AG09319 (cell line): ENCODE measurements around the gene FBP2.
"Not testable (repeated sequence)": the region's sequence is repeated elsewhere in the genome, so short reads cannot be mapped to it uniquely, and the experiment has no call there.

ENCODE experiments used
- DNase-seq: peaks from one replicate; pipeline ENCODE4 v3.0.0-alpha.2; 2010; ENCODE audit warnings: low read depth; ENCODE audit errors: extremely low read depth
- TF ChIP-seq, protein P1 (sequence below): IDR thresholded peaks from 2 replicates; pipeline ENCODE4 v1.5.1; 2011; ENCODE audit warnings: low read depth, mild to moderate bottlenecking, inconsistent platforms, low read length, moderate library complexity

Gene FBP2

DNA sequence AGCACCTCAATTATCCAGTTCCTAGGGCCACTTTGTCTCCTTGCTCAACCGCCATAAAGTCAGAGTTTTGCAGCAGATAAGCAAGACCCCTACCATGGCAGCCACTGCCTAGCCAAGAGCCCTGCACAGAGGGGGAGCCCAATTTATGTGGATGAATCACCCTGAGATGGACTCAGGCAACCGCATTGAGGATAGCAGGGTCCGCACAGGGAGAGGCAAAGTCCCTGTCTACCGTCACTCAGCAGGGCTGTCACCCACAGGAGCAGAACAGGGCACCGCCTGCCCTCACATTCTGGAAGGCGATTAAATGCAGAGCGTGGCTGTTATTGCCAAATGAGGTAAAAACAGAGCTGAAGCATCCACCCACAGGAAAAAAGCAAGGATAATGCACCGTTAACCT, 1.7 kb downstream of the FBP2 start:
- TF ChIP-seq, protein P1, sequence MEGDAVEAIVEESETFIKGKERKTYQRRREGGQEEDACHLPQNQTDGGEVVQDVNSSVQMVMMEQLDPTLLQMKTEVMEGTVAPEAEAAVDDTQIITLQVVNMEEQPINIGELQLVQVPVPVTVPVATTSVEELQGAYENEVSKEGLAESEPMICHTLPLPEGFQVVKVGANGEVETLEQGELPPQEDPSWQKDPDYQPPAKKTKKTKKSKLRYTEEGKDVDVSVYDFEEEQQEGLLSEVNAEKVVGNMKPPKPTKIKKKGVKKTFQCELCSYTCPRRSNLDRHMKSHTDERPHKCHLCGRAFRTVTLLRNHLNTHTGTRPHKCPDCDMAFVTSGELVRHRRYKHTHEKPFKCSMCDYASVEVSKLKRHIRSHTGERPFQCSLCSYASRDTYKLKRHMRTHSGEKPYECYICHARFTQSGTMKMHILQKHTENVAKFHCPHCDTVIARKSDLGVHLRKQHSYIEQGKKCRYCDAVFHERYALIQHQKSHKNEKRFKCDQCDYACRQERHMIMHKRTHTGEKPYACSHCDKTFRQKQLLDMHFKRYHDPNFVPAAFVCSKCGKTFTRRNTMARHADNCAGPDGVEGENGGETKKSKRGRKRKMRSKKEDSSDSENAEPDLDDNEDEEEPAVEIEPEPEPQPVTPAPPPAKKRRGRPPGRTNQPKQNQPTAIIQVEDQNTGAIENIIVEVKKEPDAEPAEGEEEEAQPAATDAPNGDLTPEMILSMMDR, result no peak
- DNase-seq, result no peak

GRCh38 chr9:94591046-94591545, 2.5 kb downstream of the FBP2 start:
- DNase-seq, result not testable (repeated sequence)

GRCh38 chr9:94588681-94589080, 4.9 kb downstream of the FBP2 start:
- no peak for DNase-seq
- TF ChIP-seq, protein P1, result no peak

GRCh38 chr9:94586814-94587213, 6.8 kb downstream of the FBP2 start:
- TF ChIP-seq, protein P1, result no peak
- no peak for DNase-seq

DNA sequence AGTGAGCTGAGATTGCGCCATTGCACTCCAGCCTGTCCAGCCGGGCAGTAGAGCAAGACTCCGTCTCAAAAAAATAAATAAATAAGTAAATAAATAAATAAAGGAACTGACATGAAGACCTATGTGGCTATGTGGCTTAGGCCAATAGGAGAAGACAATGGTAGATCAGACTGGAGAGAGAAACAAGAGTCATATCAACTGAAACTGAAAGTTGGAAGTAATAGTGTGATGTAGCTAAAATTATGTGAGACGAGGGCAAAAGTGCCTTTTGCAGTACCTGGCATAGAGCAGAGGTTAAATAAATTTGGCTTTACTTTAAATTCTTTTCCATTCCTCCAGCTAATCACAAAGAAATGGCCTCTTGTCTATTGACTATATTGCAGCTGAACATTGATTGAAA, 7.3 kb downstream of the FBP2 start:
- DNase-seq, result no peak
- TF ChIP-seq, protein P1, result no peak

GRCh38 chr9:94584555-94584954, 9.1 kb downstream of the FBP2 start:
- TF ChIP-seq, protein P1, result no peak
- no peak for DNase-seq

DNA sequence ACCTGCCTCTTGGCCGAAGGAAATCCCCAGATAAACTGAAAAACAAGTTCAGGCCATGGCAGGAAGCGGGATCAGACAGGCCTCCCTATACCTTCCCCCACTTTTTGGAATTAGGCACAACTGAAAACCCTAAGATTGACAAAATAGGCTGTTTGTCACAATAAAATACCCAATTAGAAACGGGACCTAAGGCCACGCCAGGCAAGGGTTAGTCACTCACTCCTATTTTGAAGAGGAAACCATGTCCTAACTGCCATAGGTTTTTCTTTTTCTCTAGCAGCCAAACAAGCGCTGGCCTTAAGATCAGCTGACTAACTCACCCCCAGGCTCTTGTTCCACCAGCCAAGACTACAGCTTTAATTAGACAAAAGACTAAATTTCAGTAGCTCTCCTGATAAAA, 11.9 kb downstream of the FBP2 start:
- TF ChIP-seq, protein P1, result no peak

GRCh38 chr9:94577571-94577970, 16.1 kb downstream of the FBP2 start:
- TF ChIP-seq, protein P1, result no peak
- no peak for DNase-seq

More for the DNA sequence above, 11.9 kb downstream of the FBP2 start:
- DNase-seq, result no peak
